ENCODE data around the gene ZNF462.

GRCh38 chr9:106983346-106983745 lies 120.4 kb downstream of the ZNF462 start:
- TF ChIP-seq ELK1 (IDR thresholded peaks at IDR 0.05; ENCODE audit: borderline replicate concordance, low read depth, low read length) (no peak), CTCF (conservative IDR thresholded peaks at IDR 0.05; ENCODE audit: low read depth, low read length) (no peak), MAFK (IDR thresholded peaks at IDR 0.05; ENCODE audit: low read depth, low read length) (no peak), POLR2A (IDR thresholded peaks at IDR 0.05; ENCODE audit: low read depth, low read length) (no peak), SMC3 (IDR thresholded peaks at IDR 0.05; ENCODE audit: low read depth, low read length) (no peak), MAZ (IDR thresholded peaks at IDR 0.05; ENCODE audit: borderline replicate concordance, low read depth, low read length) (no peak), BHLHE40 (IDR thresholded peaks at IDR 0.05; ENCODE audit: low read depth, low read length) (no peak), NFE2L2 (IDR thresholded peaks at IDR 0.05; ENCODE audit: low read depth, low read length) (no peak), CEBPB (IDR thresholded peaks at IDR 0.05; ENCODE audit: low read depth, low read length) (no peak), RFX5 (IDR thresholded peaks at IDR 0.05; ENCODE audit: low read depth, low read length) (no peak), RCOR1 (IDR thresholded peaks at IDR 0.05; ENCODE audit: insufficient replicate concordance, low read length) (no peak), USF2 (IDR thresholded peaks at IDR 0.05; ENCODE audit: low read depth, low read length) (no peak), CHD1 (IDR thresholded peaks at IDR 0.05; ENCODE audit: low read depth, low read length) (no peak)
